Spinal cord (tissue), 10 donors: ENCODE results near the gene NEAT1. TPM values are rescaled to one million over a fixed set of nuclear protein-coding genes. Genes with fewer than 3 reads are reported as not detected.

Experiments
- DNase-seq, 6 donors: peaks; one replicate each; pipeline versions ENCODE4 v3.0.0 to v3.0.0-alpha.2; 2013 to 2015; ENCODE audit warnings: low spot score in 6 of 6, low read depth in 4 of 6
- H3K27ac ChIP-seq: one replicate; pipeline ENCODE4 v1.5.1; 2013; ENCODE audit warnings: low read depth, low read length, control low read depth
- H3K27me3 ChIP-seq: one replicate; pipeline ENCODE4 v1.6.1; 2013; ENCODE audit warnings: low read length; ENCODE audit not compliant: control insufficient read depth, insufficient read depth
- H3K36me3 ChIP-seq: one replicate; pipeline ENCODE4 v1.6.1; 2013; ENCODE audit warnings: low read length; ENCODE audit not compliant: control insufficient read depth, insufficient read depth
- H3K4me1 ChIP-seq: one replicate; pipeline ENCODE4 v1.6.1; 2013; ENCODE audit warnings: low read length; ENCODE audit not compliant: control insufficient read depth, insufficient read depth
- H3K4me3 ChIP-seq: one replicate; pipeline ENCODE4 v1.5.1; 2013; ENCODE audit warnings: low read depth, low read length, control low read depth
- H3K9me3 ChIP-seq: one replicate; pipeline ENCODE4 v1.6.1; 2013; ENCODE audit warnings: low read length; ENCODE audit not compliant: control insufficient read depth, insufficient read depth
- WGBS: methylation state at CpG from one replicate; pipeline ENCODE4 v1.1.5; 2013; ENCODE audit warnings: missing lambda C conversion rate; ENCODE audit not compliant: insufficient coverage; 5-methylcytosine and 5-hydroxymethylcytosine counted together
- long read RNA-seq, 4 donors: transcript quantifications; one replicate each; lab custom pipeline, GENCODE V29; 2026
- polyA plus RNA-seq, 2 donors: library from polyadenylated mRNA; unstranded; fragments of 120-200 nt; gene quantifications; one replicate each; pipeline ENCODE4 v1.2.1, GENCODE V29; 2013; ENCODE audit not compliant: insufficient read length in 2 of 2
- total RNA-seq, 2 donors: library from RNA; depleted of rRNA in 1 of 2; stranded (reverse); fragments of 120-200 nt in 1 of 2; fragments of >200 nt in 1 of 2; gene quantifications; one replicate each; pipeline versions ENCODE4 v1.2.3 to v1.2.4, GENCODE V29; 2013 to 2014
- donor health status: healthy.

The NEAT1 gene
- total RNA-seq (10 to 100 TPM; 27.4 to 63.7 TPM), polyA plus RNA-seq (10 to 100 TPM; 63.6 to 73.6 TPM)
- long read RNA-seq, donor 1, full-length matches to known transcripts: 43 of 43 reads
- long read RNA-seq, donor 1, partial matches to known transcripts: 0 of 43 reads
- long read RNA-seq, donor 1, other reads (novel, unspliced or antisense): 0 of 43 reads
- long read RNA-seq, donor 2, full-length matches to known transcripts: 17 of 17 reads
- long read RNA-seq, donor 2, partial matches to known transcripts: 0 of 17 reads
- long read RNA-seq, donor 2, other reads (novel, unspliced or antisense): 0 of 17 reads
- long read RNA-seq, donor 3, full-length matches to known transcripts: 9 of 9 reads
- long read RNA-seq, donor 3, partial matches to known transcripts: 0 of 9 reads
- long read RNA-seq, donor 3, other reads (novel, unspliced or antisense): 0 of 9 reads
- long read RNA-seq, donor 4, full-length matches to known transcripts: 103 of 103 reads
- long read RNA-seq, donor 4, partial matches to known transcripts: 0 of 103 reads
- long read RNA-seq, donor 4, other reads (novel, unspliced or antisense): 0 of 103 reads

- Histone ChIP-seq H3K9me3 (no peaks in the 10 kb centered on the region), H3K4me3 (peak within 1 kb of the TSS; percentile 74), H3K27me3 (no peaks in the 10 kb centered on the region), H3K4me1 (peaks cover 70% of the 10 kb centered on the region), H3K36me3 (no peaks in the 10 kb centered on the region), H3K27ac (peak within 1 kb of the TSS; percentile 99)
- DNase-seq: peak in 4 of 6 donors; percentile 66 to 93 (median 78)
- 23% methylated on average over 38 of the region's 40 CpGs for WGBS
Observed at GRCh38 chr11:65422633-65423515, at the start of gene NEAT1. TSS of gene NEAT1 (plus strand) at chr11:65422798.

- Histone ChIP-seq H3K27ac (no peak overlapping the region), H3K4me1 (peaks cover 7% of the 10 kb centered on the region), H3K36me3 (peaks cover 2% of the 10 kb centered on the region), H3K9me3 (no peaks in the 10 kb centered on the region), H3K27me3 (no peaks in the 10 kb centered on the region), H3K4me3 (no peak overlapping the region)
- no peak for DNase-seq
- 87% methylated on average over 14 of the region's 14 CpGs for WGBS
Observed at GRCh38 chr11:65373839-65374580, 48.6 kb upstream of the NEAT1 start.

- Histone ChIP-seq H3K27me3 (no peaks in the 10 kb centered on the region), H3K36me3 (peaks cover 2% of the 10 kb centered on the region), H3K27ac (no peak overlapping the region), H3K9me3 (no peaks in the 10 kb centered on the region), H3K4me3 (no peak overlapping the region), H3K4me1 (peaks cover 7% of the 10 kb centered on the region)
- no peak for DNase-seq
- 81% methylated on average over 7 of the region's 8 CpGs for WGBS
Observed at GRCh38 chr11:65375012-65375411, 47.6 kb upstream of the NEAT1 start.

GRCh38 chr11:65376138-65376713, 46.4 kb upstream of the NEAT1 start:
- H3K27me3 ChIP-seq: no peaks in the 10 kb centered on the region
- no peak for DNase-seq
- no peaks in the 10 kb centered on the region for H3K9me3 ChIP-seq
- no peak overlapping the region for H3K4me3 ChIP-seq
- WGBS: 88% methylated on average over 16 of the region's 16 CpGs
- peaks cover 2% of the 10 kb centered on the region for H3K36me3 ChIP-seq
- no peak overlapping the region for H3K27ac ChIP-seq
- H3K4me1 ChIP-seq: peaks cover 7% of the 10 kb centered on the region

GRCh38 chr11:65377036-65377435, 45.6 kb upstream of the NEAT1 start:
- no peak overlapping the region for H3K27ac ChIP-seq
- H3K4me3 ChIP-seq: no peak overlapping the region
- DNase-seq: no peak
- peaks cover 2% of the 10 kb centered on the region for H3K36me3 ChIP-seq
- peaks cover 12% of the 10 kb centered on the region for H3K4me1 ChIP-seq
- WGBS: 76% methylated on average over 8 of the region's 8 CpGs
- H3K9me3 ChIP-seq: no peaks in the 10 kb centered on the region
- H3K27me3 ChIP-seq: no peaks in the 10 kb centered on the region

- no peak overlapping the region for H3K27ac ChIP-seq
- 83% methylated on average over 8 of the region's 8 CpGs for WGBS
- no peak overlapping the region for H3K4me3 ChIP-seq
- H3K4me1 ChIP-seq: peaks cover 20% of the 10 kb centered on the region
- H3K36me3 ChIP-seq: peaks cover 2% of the 10 kb centered on the region
- H3K9me3 ChIP-seq: no peaks in the 10 kb centered on the region
- no peak for DNase-seq
- H3K27me3 ChIP-seq: no peaks in the 10 kb centered on the region
Observed at GRCh38 chr11:65377777-65378176, 44.8 kb upstream of the NEAT1 start.

GRCh38 chr11:65378208-65378927, 44.2 kb upstream of the NEAT1 start:
- no peak overlapping the region for H3K27ac ChIP-seq
- WGBS: 53% methylated on average over 12 of the region's 19 CpGs
- DNase-seq: no peak
- peaks cover 25% of the 10 kb centered on the region for H3K4me1 ChIP-seq
- H3K27me3 ChIP-seq: no peaks in the 10 kb centered on the region
- no peak overlapping the region for H3K4me3 ChIP-seq
- no peaks in the 10 kb centered on the region for H3K9me3 ChIP-seq
- peaks cover 2% of the 10 kb centered on the region for H3K36me3 ChIP-seq

GRCh38 chr11:65378928-65379638, 43.5 kb upstream of the NEAT1 start:
- DNase-seq: no peak
- 76% methylated on average over 12 of the region's 14 CpGs for WGBS
- peaks cover 25% of the 10 kb centered on the region for H3K4me1 ChIP-seq
- H3K4me3 ChIP-seq: no peak overlapping the region
- H3K27me3 ChIP-seq: no peaks in the 10 kb centered on the region
- H3K9me3 ChIP-seq: no peaks in the 10 kb centered on the region
- peaks cover 2% of the 10 kb centered on the region for H3K36me3 ChIP-seq
- no peak overlapping the region for H3K27ac ChIP-seq
